Nephron (organoid): ENCODE measurements around the gene SLC10A3.

Experiments
- H3K27ac Mint-ChIP-seq, 3 experiments: 2 replicates each; pipeline ENCODE4 v1.8.0; 2020; ENCODE audit warnings: mixed read lengths in 3 of 3, mild to moderate bottlenecking in 2 of 3, moderate library complexity in 1 of 3
- H3K27me3 Mint-ChIP-seq: 2 replicates; pipeline ENCODE4 v1.8.0; 2021; ENCODE audit warnings: low read depth, mild to moderate bottlenecking, moderate library complexity, mixed read lengths
- H3K36me3 Mint-ChIP-seq: 2 replicates; pipeline ENCODE4 v1.8.0; 2020; ENCODE audit warnings: low read depth, mixed read lengths
- H3K4me1 Mint-ChIP-seq: 2 replicates; pipeline ENCODE4 v1.8.0; 2020; ENCODE audit warnings: mixed read lengths
- H3K4me3 Mint-ChIP-seq, 3 experiments: 2 replicates each; pipeline ENCODE4 v1.8.0; 2020; ENCODE audit warnings: mild to moderate bottlenecking in 3 of 3, mixed read lengths in 3 of 3, moderate library complexity in 2 of 3
- H3K9me3 Mint-ChIP-seq: 2 replicates; pipeline ENCODE4 v1.8.0; 2020; ENCODE audit warnings: mixed read lengths
- TF ChIP-seq, protein P1 (sequence below), 3 experiments: fragments of 200-600 bp; sonication (generic); IDR thresholded peaks; one replicate each; pipeline ENCODE4 v1.5.0; 2021; ENCODE audit warnings: antibody characterized with exemption in 3 of 3; ENCODE audit not compliant: unreplicated experiment in 3 of 3

The SLC10A3 gene

DNA sequence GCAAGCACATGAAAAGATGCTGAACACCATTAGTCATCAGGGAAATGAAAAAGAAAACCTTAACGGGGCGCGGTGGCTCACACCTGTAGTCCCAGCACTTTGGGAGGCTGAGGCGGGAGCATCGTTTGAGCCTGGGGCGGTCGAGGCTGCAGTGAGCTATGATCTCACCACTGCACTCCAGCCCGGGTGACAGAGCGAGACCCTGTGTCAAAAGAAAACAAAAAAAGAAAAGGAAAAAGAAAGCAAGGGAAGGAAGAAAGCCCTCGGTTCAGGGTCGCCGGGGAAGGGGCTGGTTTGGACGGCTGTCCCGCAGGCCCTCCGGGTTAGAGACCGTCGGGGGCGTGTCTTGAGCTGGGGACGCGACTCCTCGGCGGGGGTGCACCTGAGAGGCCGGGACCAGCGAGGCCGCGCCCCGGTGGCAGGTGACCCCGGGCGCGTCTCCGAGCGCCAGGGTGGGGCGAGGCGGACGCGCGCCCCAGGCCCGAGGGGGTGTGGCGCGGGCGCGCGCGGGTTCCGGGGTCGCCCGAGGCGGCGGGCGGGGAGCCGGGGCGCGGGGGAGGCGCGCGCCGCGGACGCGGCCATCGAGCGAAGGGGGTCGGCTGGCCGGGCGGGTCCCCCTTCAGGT is 32.8 kb downstream of the SLC10A3 start:
- peaks cover 5% of the 10 kb centered on the region for H3K4me1 Mint-ChIP-seq
- peak overlapping the region; percentile 94 to 99 (median 95) for H3K27ac Mint-ChIP-seq
- peaks cover 26% of the 10 kb centered on the region for H3K36me3 Mint-ChIP-seq
- no peaks in the 10 kb centered on the region for H3K27me3 Mint-ChIP-seq
- TF ChIP-seq, protein P1, sequence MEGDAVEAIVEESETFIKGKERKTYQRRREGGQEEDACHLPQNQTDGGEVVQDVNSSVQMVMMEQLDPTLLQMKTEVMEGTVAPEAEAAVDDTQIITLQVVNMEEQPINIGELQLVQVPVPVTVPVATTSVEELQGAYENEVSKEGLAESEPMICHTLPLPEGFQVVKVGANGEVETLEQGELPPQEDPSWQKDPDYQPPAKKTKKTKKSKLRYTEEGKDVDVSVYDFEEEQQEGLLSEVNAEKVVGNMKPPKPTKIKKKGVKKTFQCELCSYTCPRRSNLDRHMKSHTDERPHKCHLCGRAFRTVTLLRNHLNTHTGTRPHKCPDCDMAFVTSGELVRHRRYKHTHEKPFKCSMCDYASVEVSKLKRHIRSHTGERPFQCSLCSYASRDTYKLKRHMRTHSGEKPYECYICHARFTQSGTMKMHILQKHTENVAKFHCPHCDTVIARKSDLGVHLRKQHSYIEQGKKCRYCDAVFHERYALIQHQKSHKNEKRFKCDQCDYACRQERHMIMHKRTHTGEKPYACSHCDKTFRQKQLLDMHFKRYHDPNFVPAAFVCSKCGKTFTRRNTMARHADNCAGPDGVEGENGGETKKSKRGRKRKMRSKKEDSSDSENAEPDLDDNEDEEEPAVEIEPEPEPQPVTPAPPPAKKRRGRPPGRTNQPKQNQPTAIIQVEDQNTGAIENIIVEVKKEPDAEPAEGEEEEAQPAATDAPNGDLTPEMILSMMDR (IDR thresholded peaks at IDR 0.05; ENCODE audit: unreplicated experiment in 3 of 3): no peak
- H3K4me3 Mint-ChIP-seq: peak overlapping the region; percentile 90 to 95 (median 93)
- peaks cover 25% of the 10 kb centered on the region for H3K9me3 Mint-ChIP-seq

DNA sequence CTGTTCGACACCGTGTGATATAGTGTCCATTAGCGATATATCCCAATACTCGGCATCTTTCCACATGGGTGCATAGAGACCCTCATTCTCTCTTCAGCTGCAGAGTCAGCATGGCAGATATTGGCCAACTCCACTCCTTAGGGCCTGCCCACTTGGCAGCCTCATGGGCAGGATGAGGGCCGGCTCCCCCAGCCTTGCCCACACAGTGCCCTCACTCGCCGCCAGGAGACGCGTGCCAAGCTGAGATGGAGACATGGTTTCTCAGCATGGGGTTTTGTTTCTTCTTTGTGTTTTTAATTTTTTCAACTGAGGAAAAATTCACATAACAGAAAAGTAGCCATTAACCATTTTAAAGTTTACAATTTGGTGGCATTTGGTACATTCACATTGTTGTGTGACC is 37.6 kb downstream of the SLC10A3 start:
- Mint-ChIP-seq H3K27me3 (no peaks in the 10 kb centered on the region), H3K27ac (no peak overlapping the region), H3K4me3 (no peak overlapping the region), H3K9me3 (peaks cover 19% of the 10 kb centered on the region), H3K4me1 (peaks cover 5% of the 10 kb centered on the region), H3K36me3 (peaks cover 20% of the 10 kb centered on the region)
- TF ChIP-seq, protein P1 (IDR thresholded peaks at IDR 0.05; ENCODE audit: unreplicated experiment in 3 of 3): no peak

DNA sequence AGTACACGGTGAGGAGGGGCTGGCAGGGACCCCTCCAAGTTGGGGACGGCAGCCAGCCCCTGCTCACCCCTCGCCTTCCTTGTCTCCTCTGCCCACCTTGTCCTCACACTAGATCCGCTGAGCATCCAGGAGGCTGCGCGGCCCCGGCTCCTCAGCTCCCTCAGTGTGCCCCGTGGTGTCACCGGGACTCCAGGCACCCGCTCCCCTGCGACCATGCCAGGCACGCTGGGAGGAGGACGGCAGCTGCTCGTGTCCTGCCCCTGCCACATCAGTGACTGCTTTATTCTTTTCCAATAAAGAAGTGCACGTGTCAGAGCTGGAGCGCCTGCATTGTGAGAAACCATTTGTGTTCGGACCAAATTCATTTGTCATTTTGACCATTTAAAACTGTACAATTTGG is 40.1 kb downstream of the SLC10A3 start:
- no peaks in the 10 kb centered on the region for H3K4me1 Mint-ChIP-seq
- no peak overlapping the region for H3K27ac Mint-ChIP-seq
- TF ChIP-seq, protein P1 (IDR thresholded peaks at IDR 0.05; ENCODE audit: unreplicated experiment in 3 of 3): no peak
- H3K27me3 Mint-ChIP-seq: no peaks in the 10 kb centered on the region
- no peak overlapping the region for H3K4me3 Mint-ChIP-seq
- H3K36me3 Mint-ChIP-seq: peaks cover 22% of the 10 kb centered on the region
- H3K9me3 Mint-ChIP-seq: peaks cover 22% of the 10 kb centered on the region

DNA sequence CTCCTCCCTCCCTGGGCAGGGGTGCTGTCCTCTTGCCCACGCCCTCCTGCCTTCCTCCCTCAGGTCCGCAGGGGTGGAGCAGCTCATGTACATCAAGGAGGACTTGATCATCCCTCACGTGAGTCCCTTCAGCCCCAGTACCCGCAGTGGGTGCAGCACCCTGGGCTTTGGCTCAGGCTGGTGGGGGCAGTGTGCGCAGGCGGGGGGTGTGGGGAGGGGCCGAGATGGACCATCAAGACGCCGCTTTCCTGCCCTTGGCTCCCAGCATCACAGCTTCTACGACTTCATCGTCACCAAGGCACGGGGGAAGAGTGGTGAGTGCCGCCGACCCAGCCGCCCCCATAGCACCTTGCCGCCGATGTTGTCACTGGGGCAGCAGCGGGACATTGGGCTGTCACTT is 40.8 kb downstream of the SLC10A3 start:
- TF ChIP-seq, protein P1 (IDR thresholded peaks at IDR 0.05; ENCODE audit: unreplicated experiment in 3 of 3): no peak

DNA sequence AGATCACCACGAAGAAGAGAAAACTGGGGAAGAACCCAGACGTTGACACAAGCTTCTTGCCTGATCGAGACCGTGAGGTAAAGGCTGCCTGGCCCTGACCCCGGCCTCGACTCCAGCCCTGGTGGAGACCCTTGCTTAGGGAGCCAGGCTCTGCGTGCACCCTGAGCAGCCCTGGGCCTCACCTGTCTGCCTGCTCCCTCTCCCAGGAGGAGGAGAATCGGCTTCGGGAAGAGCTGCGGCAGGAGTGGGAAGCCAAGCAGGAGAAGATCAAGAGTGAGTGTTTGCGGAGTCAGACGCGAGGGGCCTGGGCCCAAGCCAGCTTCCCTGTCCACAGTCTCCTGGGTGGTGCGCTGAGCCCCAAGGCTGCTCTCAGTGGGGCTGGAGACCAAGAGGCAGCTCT is 41.9 kb downstream of the SLC10A3 start:
- TF ChIP-seq, protein P1 (IDR thresholded peaks at IDR 0.05; ENCODE audit: unreplicated experiment in 3 of 3): no peak
- no peaks in the 10 kb centered on the region for H3K4me1 Mint-ChIP-seq
- no peaks in the 10 kb centered on the region for H3K27me3 Mint-ChIP-seq
- H3K27ac Mint-ChIP-seq: no peak overlapping the region
- no peak overlapping the region for H3K4me3 Mint-ChIP-seq
- peaks cover 15% of the 10 kb centered on the region for H3K36me3 Mint-ChIP-seq
- peaks cover 15% of the 10 kb centered on the region for H3K9me3 Mint-ChIP-seq

More for the DNA sequence above, 40.8 kb downstream of the SLC10A3 start:
- no peak overlapping the region for H3K4me3 Mint-ChIP-seq
- peaks cover 20% of the 10 kb centered on the region for H3K9me3 Mint-ChIP-seq
- H3K4me1 Mint-ChIP-seq: no peaks in the 10 kb centered on the region
- no peaks in the 10 kb centered on the region for H3K27me3 Mint-ChIP-seq
- peaks cover 21% of the 10 kb centered on the region for H3K36me3 Mint-ChIP-seq
- no peak overlapping the region for H3K27ac Mint-ChIP-seq

DNA sequence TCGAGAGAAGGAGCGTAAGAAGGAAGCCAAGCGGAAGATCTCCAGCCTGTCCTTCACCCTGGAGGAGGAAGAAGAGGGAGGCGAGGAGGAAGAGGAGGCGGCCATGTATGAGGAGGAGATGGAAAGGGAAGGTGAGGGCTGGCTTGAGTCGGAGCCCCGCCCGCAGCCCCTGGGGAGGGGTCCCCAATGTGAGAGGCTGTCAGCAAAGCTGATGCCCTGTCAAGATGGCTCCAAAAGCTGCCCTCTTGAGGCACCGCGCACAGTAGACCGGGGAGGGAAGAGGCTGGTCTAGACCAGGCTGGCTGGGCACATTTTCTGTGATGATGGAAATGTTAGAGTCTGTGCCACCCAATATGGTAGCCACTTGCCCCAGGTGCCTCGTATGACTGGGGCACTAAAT is 44.0 kb downstream of the SLC10A3 start:
- H3K27ac Mint-ChIP-seq: no peak overlapping the region
- H3K9me3 Mint-ChIP-seq: peaks cover 13% of the 10 kb centered on the region
- H3K36me3 Mint-ChIP-seq: peaks cover 9% of the 10 kb centered on the region
- no peaks in the 10 kb centered on the region for H3K4me1 Mint-ChIP-seq
- TF ChIP-seq, protein P1 (IDR thresholded peaks at IDR 0.05; ENCODE audit: unreplicated experiment in 3 of 3): no peak
- H3K4me3 Mint-ChIP-seq: peak overlapping the region; percentile 49 to 66 (median 51)
- no peaks in the 10 kb centered on the region for H3K27me3 Mint-ChIP-seq
